ENCODE data around the gene LGALS3BP. TPM values are rescaled to one million over a fixed set of nuclear protein-coding genes. Genes with fewer than 3 reads are reported as not detected.
"Not testable (repeated sequence)": the region's sequence is repeated elsewhere in the genome, so short reads cannot be mapped to it uniquely, and the experiment has no call there.

LGALS3BP gene
- total and polyA plus RNA-seq, 2 of the 13 experiments (the other 11 are each of a cell fraction or from before 2014, with no cell fraction given), result 137 to 332 TPM

- Histone ChIP-seq H3K4me2 (ENCODE audit: low read depth, low read length) (no peak overlapping the region), H3K36me3 (replicated peaks in 1 of 2; ENCODE audit: control insufficient read depth in 1 of 2, insufficient read depth in 2 of 2, low read length in 2 of 2) (no peaks in the 10 kb centered on the region), H3K4me3 (replicated peaks in 1 of 3; ENCODE audit: insufficient read depth in 1 of 3, low read depth in 2 of 3, low read length in 3 of 3) (no peak overlapping the region), H3K9me3 (ENCODE audit: low read length) (peaks cover 12% of the 10 kb centered on the region), H3K27ac (ENCODE audit: extremely low read length, insufficient read depth, low read length) (no peak overlapping the region), H2AFZ (ENCODE audit: low read length) (no peak overlapping the region), H4K20me1 (ENCODE audit: insufficient read depth, low read length) (no peaks in the 10 kb centered on the region), H3K4me1 (ENCODE audit: insufficient read depth, low read length) (peaks cover 23% of the 10 kb centered on the region), H3K79me2 (ENCODE audit: insufficient read depth, low read length) (no peaks in the 10 kb centered on the region), H3K9ac (ENCODE audit: insufficient read depth, low read depth, low read length) (no peak overlapping the region), H3K27me3 (ENCODE audit: control insufficient read depth in 1 of 2, insufficient read depth in 2 of 2, low read length in 2 of 2) (peaks cover 2 to 23% of the 10 kb centered on the region in 2 experiments; a peak in 3 of 5 replicates)
- in situ Hi-C loops (cut with HindIII; ENCODE audit: extremely low pct_ligation_motif_present, low pct_unique_long_range_greater_than_20kb) (no loop called here), intact Hi-C loops (cut with micrococcal nuclease; ENCODE audit: unreplicated experiment) (no loop called here)
- 78% methylated on average over 7 of the region's 7 CpGs for WGBS (ENCODE audit: low lambda C conversion rate)
- POLR2A ChIA-PET, result interaction anchor here (1.9 kb wide), 1 partner anchor 16 kb away, joined by 7 read pairs; no protein-coding TSS in a partner anchor
- no peak for FAIRE-seq
- ATAC-seq, result no peak
- DNase-seq (ENCODE audit: low spot score), result no peak
- BruUV-seq (replicated peaks), result no TSS peak
- CTCF ChIA-PET (ENCODE audit: low intra/inter-chr PET ratio, low total read pairs), result no interaction called here
- TF ChIP-seq CREB1 (IDR thresholded peaks at IDR 0.05) (peak; percentile 39), CREB1 (CRISPR knock-in tag; IDR thresholded peaks at IDR 0.05) (no peak), IRF1 (CRISPR knock-in tag; IDR thresholded peaks at IDR 0.05; ENCODE audit: low read depth) (no peak), STAT5B (CRISPR knock-in tag; IDR thresholded peaks at IDR 0.05) (no peak), ZNF446 (CRISPR knock-in tag; IDR thresholded peaks at IDR 0.05) (no peak), SNAPC5 (CRISPR knock-in tag; IDR thresholded peaks at IDR 0.05; ENCODE audit: borderline replicate concordance) (0 out of 2 replicates have a peak, but pooled peaks have one; percentile 42), ERF (CRISPR knock-in tag; IDR thresholded peaks at IDR 0.05) (no peak)
These were observed 33.6 kb downstream of the LGALS3BP start for GRCh38 chr17:78946131-78946530.

- H3K79me2 ChIP-seq (ENCODE audit: insufficient read depth, low read length); H3K9ac ChIP-seq (ENCODE audit: insufficient read depth, low read depth, low read length); H3K4me2 ChIP-seq (ENCODE audit: low read depth, low read length); H2AFZ ChIP-seq (ENCODE audit: low read length); ATAC-seq; in situ Hi-C loops (cut with HindIII; ENCODE audit: extremely low pct_ligation_motif_present, low pct_unique_long_range_greater_than_20kb); CTCF ChIA-PET (ENCODE audit: low intra/inter-chr PET ratio, low total read pairs); H3K27ac ChIP-seq (ENCODE audit: extremely low read length, insufficient read depth, low read length); H3K36me3 ChIP-seq (replicated peaks in 1 of 2; ENCODE audit: control insufficient read depth in 1 of 2, insufficient read depth in 2 of 2, low read length in 2 of 2); intact Hi-C loops (cut with micrococcal nuclease; ENCODE audit: unreplicated experiment); BruUV-seq (replicated peaks); H4K20me1 ChIP-seq (ENCODE audit: insufficient read depth, low read length); H3K4me3 ChIP-seq (replicated peaks in 1 of 3; ENCODE audit: insufficient read depth in 1 of 3, low read depth in 2 of 3, low read length in 3 of 3); H3K9me3 ChIP-seq (ENCODE audit: low read length); DNase-seq (ENCODE audit: low spot score); FAIRE-seq: not testable (repeated sequence)
- Histone ChIP-seq H3K27me3 (ENCODE audit: control insufficient read depth in 1 of 2, insufficient read depth in 2 of 2, low read length in 2 of 2) (peaks cover 2 to 23% of the 10 kb centered on the region in 2 experiments; a peak in 3 of 5 replicates), H3K4me1 (ENCODE audit: insufficient read depth, low read length) (peaks cover 23% of the 10 kb centered on the region)
- POLR2A ChIA-PET, result interaction anchor here (0.6 to 1.9 kb wide), 2 partner anchors 17 to 128 kb away, joined by 3 to 7 read pairs; no protein-coding TSS in a partner anchor
- WGBS (ENCODE audit: low lambda C conversion rate), result 62% methylated on average over 12 of the region's 12 CpGs
These were observed 34.3 kb downstream of the LGALS3BP start for GRCh38 chr17:78945455-78945854.

Data from HepG2 (cell line).